HG03442 (cell line): Measurements from ENCODE around the gene SCN3A.

Source experiments
- ATAC-seq: cut with Tn5 transposase; IDR thresholded peaks from one replicate; pipeline ENCODE4 v1.9.1; 2021; ENCODE audit warnings: mild to moderate bottlenecking, moderate library complexity; ENCODE audit not compliant: unreplicated experiment

SCN3A gene

DNA sequence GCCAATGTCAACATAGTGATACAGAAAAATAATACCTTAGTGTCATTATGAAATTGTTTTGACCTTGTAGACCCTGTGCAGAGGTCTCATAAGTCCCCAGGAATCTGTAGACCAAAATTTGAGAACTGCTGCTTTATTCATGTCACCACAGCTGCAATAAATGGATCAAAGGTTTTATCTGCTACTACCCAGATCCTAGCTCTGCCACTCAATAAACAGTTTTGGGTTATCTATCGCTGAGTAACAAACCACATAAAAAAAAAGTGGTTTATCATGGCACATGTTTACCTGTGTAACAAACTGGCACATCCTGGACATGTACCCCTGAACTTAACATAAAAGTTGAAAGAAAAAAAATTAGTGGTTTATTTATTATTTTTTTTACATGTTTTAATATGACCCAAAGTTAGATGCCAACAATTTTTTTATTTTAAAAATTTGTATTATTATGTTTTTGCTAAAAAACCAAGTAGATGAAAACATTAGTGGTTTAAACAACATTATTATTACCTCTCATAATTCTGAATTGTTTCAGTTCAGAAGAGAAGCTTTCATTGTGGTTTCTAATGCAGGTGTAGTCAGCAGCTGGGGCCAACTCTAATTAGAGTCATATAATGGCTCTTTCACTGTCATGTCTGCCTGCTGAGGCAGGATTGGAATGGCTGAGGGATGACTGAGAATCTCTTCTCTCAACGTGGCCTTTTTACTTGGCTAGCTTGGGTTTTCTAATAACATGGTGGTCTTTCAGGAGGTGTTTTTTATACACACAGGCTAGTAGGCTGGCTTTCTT is 145.2 kb downstream of the SCN3A start:
- no peak for ATAC-seq

DNA sequence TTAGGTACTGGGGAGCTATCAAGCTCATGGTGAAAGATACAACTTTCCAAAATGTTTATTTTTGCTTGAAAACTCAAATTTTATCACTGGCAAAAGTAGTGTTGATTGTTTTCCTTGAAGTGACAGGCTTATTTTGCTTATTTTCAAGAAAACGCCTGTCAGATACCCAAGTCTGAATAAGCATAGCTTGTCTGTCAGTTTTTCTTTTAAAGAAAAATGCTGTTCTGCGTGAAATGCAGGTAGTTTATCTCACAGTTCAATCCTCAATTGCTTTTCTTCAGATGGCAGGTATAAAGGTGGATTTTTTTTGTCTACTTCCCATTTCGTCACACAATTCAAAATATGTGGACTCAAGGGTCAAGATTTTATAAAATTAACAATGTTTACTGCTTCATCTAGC is 145.9 kb downstream of the SCN3A start:
- no peak for ATAC-seq

DNA sequence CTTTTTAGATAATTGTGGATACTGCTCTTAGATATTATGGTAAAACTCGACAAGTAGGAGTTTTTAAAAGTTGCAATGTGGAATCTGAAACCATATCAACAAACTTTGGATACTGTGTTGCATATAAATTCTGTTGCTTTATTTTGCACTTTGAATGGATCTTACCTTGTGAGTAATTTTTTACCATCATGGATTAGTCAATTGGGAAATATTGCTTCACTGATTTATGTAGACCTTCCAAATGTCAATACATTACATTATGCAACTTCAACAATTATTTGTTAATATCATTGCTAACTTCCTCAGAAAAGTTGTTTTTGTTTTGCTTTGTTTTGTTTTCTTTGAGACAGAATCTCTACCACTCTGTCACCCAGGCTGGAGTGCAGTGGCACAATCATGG is 146.5 kb downstream of the SCN3A start:
- ATAC-seq = no peak

DNA sequence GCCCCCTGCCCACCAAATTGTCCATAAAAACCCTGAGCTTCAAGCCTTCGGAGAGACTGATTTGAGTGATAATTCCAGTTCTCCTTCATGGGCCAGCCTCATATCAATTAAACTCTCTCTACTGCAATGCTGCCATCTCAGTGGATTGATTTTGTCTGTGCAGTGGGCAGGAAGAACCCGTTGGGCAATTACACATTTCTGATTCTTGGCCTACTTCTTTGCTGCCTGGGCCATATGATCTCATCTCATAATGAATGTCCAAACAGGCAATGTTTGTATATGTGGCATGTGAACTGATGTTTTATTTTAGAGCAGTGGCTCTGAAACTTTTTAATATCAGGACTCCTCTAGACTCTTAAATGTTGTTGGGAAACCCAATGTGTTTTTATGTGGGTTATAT is 147.3 kb downstream of the SCN3A start:
- ATAC-seq = no peak

DNA sequence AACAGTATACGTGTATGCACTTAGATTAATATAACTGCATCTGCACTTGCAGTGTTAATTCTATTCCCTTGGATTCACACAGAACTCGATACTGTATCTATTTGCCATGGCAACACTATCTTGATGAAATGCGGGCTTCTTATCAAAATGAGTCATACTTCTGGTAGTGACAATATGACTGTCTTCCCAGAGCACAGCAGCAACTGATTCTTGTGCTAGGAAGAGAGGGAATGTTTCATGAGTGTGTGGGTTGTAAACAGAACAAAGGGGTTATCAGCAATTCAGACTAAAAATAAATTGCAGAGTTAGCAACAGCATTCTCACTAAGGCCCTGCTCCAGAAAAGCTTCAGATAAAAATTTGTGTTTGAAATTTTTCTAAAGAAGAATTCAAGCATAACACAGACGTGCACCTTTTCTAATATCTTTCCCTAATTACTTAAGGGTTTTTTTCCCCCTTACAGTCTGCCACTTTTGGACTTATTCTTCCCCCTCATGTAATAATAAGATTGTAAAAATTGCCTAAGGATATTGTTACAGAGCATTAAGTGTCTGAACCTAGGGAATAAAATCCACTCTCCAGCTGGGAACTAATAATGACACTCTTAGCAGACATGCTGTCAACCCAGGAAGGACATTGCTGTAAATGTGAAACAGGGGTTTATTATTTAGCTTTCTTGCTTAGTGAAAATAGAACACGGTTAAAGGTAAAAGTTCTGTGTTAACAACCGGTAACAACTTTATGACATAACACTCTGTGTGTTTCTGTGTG is 148.6 kb downstream of the SCN3A start:
- ATAC-seq = no peak

DNA sequence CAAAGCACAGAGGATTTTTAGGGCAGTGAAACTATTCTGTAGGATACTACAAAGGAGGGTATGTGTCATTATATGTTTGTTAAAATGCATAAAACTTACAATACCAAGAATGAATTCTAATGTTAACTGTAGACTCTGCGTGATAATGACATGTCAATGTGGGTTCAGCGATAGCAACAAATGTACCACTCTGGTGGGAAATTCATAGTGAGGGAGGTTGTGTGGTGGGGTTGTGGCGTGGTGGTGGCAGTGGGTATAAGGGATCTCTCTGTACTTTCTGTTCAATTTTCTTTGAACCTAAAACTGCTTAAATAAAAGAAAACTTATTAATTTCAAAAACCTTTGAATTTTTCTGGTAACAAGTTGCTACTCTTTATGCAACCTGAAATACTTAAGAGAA is 149.2 kb downstream of the SCN3A start:
- no peak for ATAC-seq

DNA sequence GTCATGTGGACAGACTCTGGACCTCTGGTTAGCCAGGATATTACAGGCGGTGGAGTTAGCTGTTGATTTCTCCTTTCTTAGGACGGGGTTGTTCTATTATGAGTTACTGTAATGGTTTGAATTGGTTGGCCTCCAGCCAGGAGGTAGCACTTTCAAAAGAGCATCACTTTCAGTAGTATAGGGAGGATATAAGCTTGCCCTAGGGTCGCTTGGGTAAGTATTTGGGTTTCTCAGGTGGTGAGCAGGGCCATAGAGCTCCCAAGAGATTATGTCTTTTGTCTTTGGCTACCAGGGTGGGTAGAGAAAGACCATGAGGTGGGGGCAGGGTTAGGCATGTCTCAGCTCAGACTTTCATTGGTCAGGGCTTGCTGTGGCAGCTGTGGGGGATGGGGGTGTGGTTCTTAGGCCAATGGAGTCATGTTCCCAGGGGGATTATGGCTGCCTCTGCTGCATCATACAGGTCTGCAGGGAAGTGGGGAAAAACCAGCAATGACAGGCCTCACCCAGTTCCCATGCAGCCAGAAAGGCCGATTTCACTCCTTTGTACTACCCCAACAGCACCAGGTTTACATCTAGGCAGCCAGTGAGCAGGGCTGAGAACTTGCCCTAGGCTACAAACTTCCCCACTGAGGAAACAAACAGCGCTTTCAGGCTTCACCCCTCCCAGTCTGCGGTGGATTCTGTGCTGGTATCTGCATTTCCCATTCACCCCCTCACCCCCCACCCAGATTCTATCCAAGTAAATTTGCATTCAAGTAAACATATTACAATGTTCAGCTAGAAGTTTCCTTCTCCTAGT is 159.1 kb downstream of the SCN3A start:
- ATAC-seq = no peak
